Measurements from ENCODE around the gene CERS6. TPM values are rescaled to one million over a fixed set of nuclear protein-coding genes. Genes with fewer than 3 reads are reported as not detected.
A peak's percentile ranks its signal among the peaks of the same experiment; 100 is the strongest.

CERS6 gene
- total RNA-seq, 4 donors from 2014 or later = 46.6 to 67.7 (median 53.6) TPM

GRCh38 chr2:168562971-168563370, 106.9 kb downstream of the CERS6 start:
- no peak for TF ChIP-seq POLR2A (IDR thresholded peaks at IDR 0.05; ENCODE audit: low read depth)
- Histone ChIP-seq H3K4me1 (peaks cover 36 to 41% (median 40%) of the 10 kb centered on the region in 4 donors), H3K27me3 (no peaks in the 10 kb centered on the region), H3K4me3 (no peak overlapping the region), H3K9me3 (no peaks in the 10 kb centered on the region), H3K27ac (replicated peaks in 1 of 4) (no peak overlapping the region), H3K36me3 (peaks cover 0 to 11% (median 0%) of the 10 kb centered on the region in 4 donors)
- no peak for DNase-seq (ENCODE audit: extremely low spot score)
- intact Hi-C loops (cut with DNase I) = no loop called here
- WGBS = 100% methylated on average over 1 of the region's 1 CpG

GRCh38 chr2:168564641-168565040, 108.6 kb downstream of the CERS6 start:
- Histone ChIP-seq H3K4me1 (peaks cover 50 to 56% (median 53%) of the 10 kb centered on the region in 4 donors), H3K36me3 (peaks cover 0 to 11% (median 0%) of the 10 kb centered on the region in 4 donors), H3K27ac (replicated peaks in 1 of 4) (no peak overlapping the region), H3K4me3 (no peak overlapping the region), H3K9me3 (no peaks in the 10 kb centered on the region), H3K27me3 (no peaks in the 10 kb centered on the region)
- TF ChIP-seq POLR2AphosphoS5 (IDR thresholded peaks at IDR 0.05) = no peak
- no peak for TF ChIP-seq POLR2A (IDR thresholded peaks at IDR 0.05; ENCODE audit: low read depth)
- no peak for TF ChIP-seq CTCF (IDR thresholded peaks at IDR 0.05)
- no peak for TF ChIP-seq EP300 (IDR thresholded peaks at IDR 0.05)
- DNase-seq (ENCODE audit: extremely low spot score) = no peak
- intact Hi-C loops (cut with DNase I) = no loop called here

GRCh38 chr2:168565112-168565511, 109.0 kb downstream of the CERS6 start:
- intact Hi-C loops (cut with DNase I) = no loop called here
- WGBS = 76% methylated on average over 6 of the region's 6 CpGs
- TF ChIP-seq POLR2AphosphoS5 (IDR thresholded peaks at IDR 0.05) (peak in 1 of 2 donors; percentile 33), CTCF (IDR thresholded peaks at IDR 0.05) (no peak), EP300 (IDR thresholded peaks at IDR 0.05) (no peak)
- H3K36me3 ChIP-seq = peaks cover 0 to 11% (median 0%) of the 10 kb centered on the region in 4 donors
- no peak overlapping the region for H3K27ac ChIP-seq (replicated peaks in 1 of 4)
- peaks cover 54 to 60% (median 58%) of the 10 kb centered on the region in 4 donors for H3K4me1 ChIP-seq
- H3K27me3 ChIP-seq = no peaks in the 10 kb centered on the region
- H3K9me3 ChIP-seq = no peaks in the 10 kb centered on the region
- no peak for DNase-seq (ENCODE audit: extremely low spot score)
- no peak overlapping the region for H3K4me3 ChIP-seq

- no peak overlapping the region for H3K4me3 ChIP-seq
- TF ChIP-seq CTCF (IDR thresholded peaks at IDR 0.05) = no peak
- TF ChIP-seq EP300 (IDR thresholded peaks at IDR 0.05) = no peak
- no peak for TF ChIP-seq POLR2A (IDR thresholded peaks at IDR 0.05; ENCODE audit: low read depth)
- no peak for TF ChIP-seq POLR2AphosphoS5 (IDR thresholded peaks at IDR 0.05)
- peaks cover 0 to 11% (median 0%) of the 10 kb centered on the region in 4 donors for H3K36me3 ChIP-seq
- intact Hi-C loops (cut with DNase I) = no loop called here
- no peak overlapping the region for H3K27ac ChIP-seq (replicated peaks in 1 of 4)
- no peaks in the 10 kb centered on the region for H3K27me3 ChIP-seq
- 88% methylated on average over 2 of the region's 2 CpGs for WGBS
- H3K9me3 ChIP-seq = no peaks in the 10 kb centered on the region
- peaks cover 58 to 64% (median 62%) of the 10 kb centered on the region in 4 donors for H3K4me1 ChIP-seq
- no peak for DNase-seq (ENCODE audit: extremely low spot score)
These were observed 109.4 kb downstream of the CERS6 start for GRCh38 chr2:168565512-168565911.

- TF ChIP-seq POLR2AphosphoS5 (IDR thresholded peaks at IDR 0.05) = no peak
- TF ChIP-seq CTCF (IDR thresholded peaks at IDR 0.05) = no peak
- no peak for TF ChIP-seq EP300 (IDR thresholded peaks at IDR 0.05)
- TF ChIP-seq POLR2A (IDR thresholded peaks at IDR 0.05; ENCODE audit: low read depth) = no peak
- intact Hi-C loops (cut with DNase I) = no loop called here
- Histone ChIP-seq H3K36me3 (peaks cover 0 to 6% (median 0%) of the 10 kb centered on the region in 4 donors), H3K4me1 (peaks cover 61 to 76% (median 70%) of the 10 kb centered on the region in 4 donors), H3K9me3 (no peaks in the 10 kb centered on the region), H3K27ac (replicated peaks in 1 of 4) (peak overlapping the region; percentile 54 to 75 (median 59)), H3K4me3 (no peak overlapping the region), H3K27me3 (no peaks in the 10 kb centered on the region)
- no peak for DNase-seq (ENCODE audit: extremely low spot score)
These were observed 111.0 kb downstream of the CERS6 start for GRCh38 chr2:168566974-168567665.

Measured in esophagus muscularis mucosa (tissue), 4 donors.